GM06990 (cell line): Measurements from ENCODE around the gene HES4.
A peak's percentile ranks its signal among the peaks of the same experiment; 100 is the strongest.
"Not testable (repeated sequence)": the region's sequence is repeated elsewhere in the genome, so short reads cannot be mapped to it uniquely, and the experiment has no call there.

Source experiments
- DNase-seq: peaks from one replicate; pipeline ENCODE4 v3.0.0-alpha.2; 2011; ENCODE audit not compliant: insufficient read length; ENCODE audit errors: extremely low read depth
- H3K27me3 ChIP-seq: replicated peaks from 2 replicates; pipeline ENCODE4 v1.6.0; 2011; ENCODE audit warnings: low read length; ENCODE audit not compliant: control insufficient read depth, insufficient read depth
- H3K36me3 ChIP-seq: 2 replicates; pipeline ENCODE4 v1.5.1; 2011; ENCODE audit warnings: low read length; ENCODE audit not compliant: control insufficient read depth, insufficient read depth
- H3K4me3 ChIP-seq: replicated peaks from 2 replicates; pipeline ENCODE4 v1.5.1; 2011; ENCODE audit warnings: low read depth, mild to moderate bottlenecking, control low read depth, low read length
- TF ChIP-seq, protein P1 (sequence below): IDR thresholded peaks from 2 replicates; pipeline ENCODE4 v1.5.1; 2011; ENCODE audit warnings: low read length, control low read depth, mild to moderate bottlenecking, inconsistent platforms; ENCODE audit not compliant: insufficient read depth, poor library complexity, severe bottlenecking

HES4 gene

DNA sequence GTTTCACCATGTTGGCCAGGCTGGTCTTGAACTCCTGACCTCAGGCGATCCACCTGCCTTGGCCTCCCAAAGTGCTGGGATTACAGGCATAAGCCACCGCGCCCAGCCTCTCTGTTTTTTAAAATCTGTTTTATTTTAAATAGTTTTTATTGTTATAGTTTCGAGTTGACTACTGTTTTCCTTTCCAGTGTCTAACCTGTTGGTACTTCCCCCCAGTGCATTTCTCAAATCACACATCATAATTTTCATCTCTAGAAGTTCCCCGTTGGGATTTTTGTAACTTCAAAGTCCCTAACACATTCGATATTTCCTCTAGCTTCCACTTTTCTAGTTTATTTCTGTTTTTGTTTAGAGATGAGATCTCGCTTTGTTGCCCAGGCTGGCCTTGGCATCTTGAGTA is 7.5 kb downstream of the HES4 start:
- no peak for DNase-seq
- no peaks in the 10 kb centered on the region; the same call in 1 of the 2 replicates for H3K27me3 ChIP-seq
- TF ChIP-seq, protein P1, sequence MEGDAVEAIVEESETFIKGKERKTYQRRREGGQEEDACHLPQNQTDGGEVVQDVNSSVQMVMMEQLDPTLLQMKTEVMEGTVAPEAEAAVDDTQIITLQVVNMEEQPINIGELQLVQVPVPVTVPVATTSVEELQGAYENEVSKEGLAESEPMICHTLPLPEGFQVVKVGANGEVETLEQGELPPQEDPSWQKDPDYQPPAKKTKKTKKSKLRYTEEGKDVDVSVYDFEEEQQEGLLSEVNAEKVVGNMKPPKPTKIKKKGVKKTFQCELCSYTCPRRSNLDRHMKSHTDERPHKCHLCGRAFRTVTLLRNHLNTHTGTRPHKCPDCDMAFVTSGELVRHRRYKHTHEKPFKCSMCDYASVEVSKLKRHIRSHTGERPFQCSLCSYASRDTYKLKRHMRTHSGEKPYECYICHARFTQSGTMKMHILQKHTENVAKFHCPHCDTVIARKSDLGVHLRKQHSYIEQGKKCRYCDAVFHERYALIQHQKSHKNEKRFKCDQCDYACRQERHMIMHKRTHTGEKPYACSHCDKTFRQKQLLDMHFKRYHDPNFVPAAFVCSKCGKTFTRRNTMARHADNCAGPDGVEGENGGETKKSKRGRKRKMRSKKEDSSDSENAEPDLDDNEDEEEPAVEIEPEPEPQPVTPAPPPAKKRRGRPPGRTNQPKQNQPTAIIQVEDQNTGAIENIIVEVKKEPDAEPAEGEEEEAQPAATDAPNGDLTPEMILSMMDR = no peak
- no peak overlapping the region for H3K4me3 ChIP-seq
- H3K36me3 ChIP-seq = no peaks in the 10 kb centered on the region

DNA sequence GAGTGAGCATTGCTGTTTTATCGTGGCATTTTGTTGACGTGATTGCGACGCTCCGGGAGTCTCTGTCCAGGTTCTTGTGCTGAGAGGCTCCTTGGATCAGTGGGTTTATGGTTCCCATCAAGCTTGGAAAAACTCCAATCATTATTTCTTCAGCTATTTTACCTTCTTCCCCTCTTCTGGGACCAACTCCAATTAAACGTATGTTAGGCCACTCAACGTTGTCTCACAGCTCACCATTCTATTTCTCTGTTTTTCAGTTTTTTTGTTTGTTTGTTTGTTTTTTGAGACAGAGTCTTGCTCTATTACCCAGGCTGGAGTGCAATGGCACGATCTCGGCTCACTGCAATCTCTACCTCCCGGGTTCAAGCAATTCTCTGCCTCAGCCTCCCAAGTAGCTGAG is 8.0 kb downstream of the HES4 start:
- Histone ChIP-seq H3K4me3 (no peak overlapping the region), H3K36me3 (no peaks in the 10 kb centered on the region), H3K27me3 (no peaks in the 10 kb centered on the region; the same call in 1 of the 2 replicates)
- no peak for DNase-seq
- TF ChIP-seq, protein P1 = no peak

DNA sequence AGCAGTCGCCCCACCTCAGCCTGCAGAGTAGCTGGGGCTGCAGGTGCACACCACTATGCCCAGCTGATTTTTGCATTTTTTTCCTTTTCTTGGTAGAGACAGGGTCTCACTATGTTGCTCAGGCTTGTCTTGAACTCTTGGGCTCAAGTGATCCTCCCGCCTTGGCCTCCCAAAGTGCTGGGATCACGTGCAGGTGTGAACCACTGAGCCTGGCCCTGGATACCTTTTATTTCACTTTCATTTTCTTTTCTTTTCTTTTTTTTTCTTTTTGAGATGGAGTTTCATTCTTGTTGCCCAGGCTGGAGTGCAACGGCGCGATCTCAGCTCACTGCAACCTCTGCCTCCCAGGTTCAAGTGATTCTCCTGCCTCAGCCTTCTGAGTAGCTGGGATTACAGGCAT is 8.6 kb downstream of the HES4 start:
- not testable (repeated sequence) for H3K4me3 ChIP-seq, DNase-seq, H3K27me3 ChIP-seq, H3K36me3 ChIP-seq

DNA sequence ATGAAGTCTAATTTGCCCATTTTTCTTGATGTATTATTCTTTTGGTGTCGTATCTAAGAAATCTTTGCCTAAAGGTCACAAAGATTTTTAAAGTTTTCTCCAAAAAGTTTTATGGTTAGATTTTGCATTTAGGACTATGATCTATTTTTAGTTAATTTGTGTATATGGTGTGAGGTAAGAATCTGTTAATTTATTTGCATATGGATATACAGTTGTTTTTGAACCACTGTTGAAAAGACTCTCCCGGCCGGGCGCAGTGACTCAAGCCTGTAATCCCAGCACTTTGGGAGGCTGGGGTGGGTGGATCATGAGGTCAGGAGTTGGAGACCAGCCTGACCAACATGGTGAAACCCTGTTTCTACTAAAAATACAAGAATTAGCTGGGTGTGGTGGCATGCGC is 11.8 kb downstream of the HES4 start:
- H3K36me3 ChIP-seq, H3K4me3 ChIP-seq, DNase-seq, H3K27me3 ChIP-seq: not testable (repeated sequence)

DNA sequence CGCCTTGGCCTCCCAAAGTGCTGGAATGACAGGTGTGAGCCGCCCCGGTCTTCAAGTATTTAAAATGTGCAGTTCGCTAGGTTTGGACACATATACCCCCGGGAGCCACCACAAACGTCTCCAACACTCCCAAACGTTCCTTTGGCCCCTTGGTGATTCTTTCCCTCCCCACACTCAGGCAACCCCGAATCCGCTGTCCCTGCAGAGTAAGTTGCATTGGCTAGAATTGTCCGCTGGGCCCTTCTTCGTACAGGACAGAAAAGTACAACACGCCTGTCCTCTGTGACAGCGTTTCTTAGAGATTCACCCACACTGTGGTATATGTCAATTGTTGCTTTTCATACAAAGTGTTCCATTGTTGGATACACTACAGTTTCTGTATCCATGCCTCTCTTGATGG is 14.8 kb downstream of the HES4 start:
- H3K27me3 ChIP-seq = no peaks in the 10 kb centered on the region; the same call in 1 of the 2 replicates
- TF ChIP-seq, protein P1 = no peak

DNA sequence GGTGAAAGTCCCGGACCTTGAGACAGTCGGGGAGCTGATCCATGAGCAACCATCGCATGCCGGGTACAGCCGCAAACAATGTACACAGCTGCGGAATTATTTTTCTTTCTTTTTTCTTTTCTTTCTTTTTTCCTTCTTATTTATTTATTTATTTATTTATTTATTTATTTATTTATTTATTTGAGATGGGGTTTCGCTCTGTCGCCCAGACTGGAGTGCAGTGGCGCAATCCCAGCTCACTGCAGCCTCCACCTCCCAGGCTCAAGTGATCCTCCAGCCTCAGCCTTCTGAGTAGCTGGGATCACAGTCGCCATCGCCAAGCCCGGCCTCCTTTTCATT is 15.5 kb downstream of the HES4 start:
- Histone ChIP-seq H3K4me3 (no peak overlapping the region), H3K27me3 (no peaks in the 10 kb centered on the region; the same call in 1 of the 2 replicates), H3K36me3 (no peaks in the 10 kb centered on the region)
- TF ChIP-seq, protein P1 = no peak
- no peak for DNase-seq

More for the DNA sequence above, 14.8 kb downstream of the HES4 start:
- no peak overlapping the region for H3K4me3 ChIP-seq
- H3K36me3 ChIP-seq = no peaks in the 10 kb centered on the region
- no peak for DNase-seq

DNA sequence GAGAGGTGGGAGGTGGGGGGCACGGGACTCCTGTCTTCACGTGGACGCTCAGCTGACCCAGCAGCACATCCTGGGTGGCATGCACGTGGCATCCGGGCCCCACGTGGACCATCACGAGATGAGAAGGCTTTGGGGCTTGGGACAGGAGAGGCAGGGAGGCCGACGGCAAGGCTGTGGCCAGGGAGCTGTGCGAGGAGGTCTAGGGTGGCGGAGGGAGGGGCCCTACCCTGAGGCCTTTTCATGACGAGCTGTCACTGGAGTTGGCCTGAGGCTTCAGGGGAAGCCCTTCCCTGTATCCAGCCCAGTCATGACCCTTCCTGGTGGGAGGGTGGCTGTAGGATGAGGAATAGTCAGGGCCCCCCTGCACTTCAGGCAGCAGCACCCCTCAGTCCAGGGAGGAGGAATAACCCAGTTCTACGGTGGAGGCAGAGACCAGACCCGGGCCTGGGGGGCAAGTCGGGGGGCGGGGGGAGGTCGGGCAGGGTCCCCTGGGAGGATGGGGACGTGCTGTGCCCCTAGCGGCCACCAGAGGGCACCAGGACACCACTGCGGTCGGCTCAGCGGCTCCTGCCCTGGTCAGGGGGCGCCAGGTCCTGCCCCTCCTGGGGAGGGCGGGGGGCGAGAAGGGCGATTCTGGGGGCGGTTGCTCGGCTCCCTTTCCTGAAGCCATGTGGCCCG is 16.0 kb downstream of the HES4 start:
- TF ChIP-seq, protein P1 = peak; percentile 97
- peak; percentile 39 for DNase-seq
- Histone ChIP-seq H3K36me3 (no peaks in the 10 kb centered on the region), H3K4me3 (no peak overlapping the region), H3K27me3 (no peaks in the 10 kb centered on the region; the same call in 1 of the 2 replicates)
